ENCODE results near the gene CNTNAP2.
A peak's percentile ranks its signal among the peaks of the same experiment; 100 is the strongest.

The CNTNAP2 gene

DNA sequence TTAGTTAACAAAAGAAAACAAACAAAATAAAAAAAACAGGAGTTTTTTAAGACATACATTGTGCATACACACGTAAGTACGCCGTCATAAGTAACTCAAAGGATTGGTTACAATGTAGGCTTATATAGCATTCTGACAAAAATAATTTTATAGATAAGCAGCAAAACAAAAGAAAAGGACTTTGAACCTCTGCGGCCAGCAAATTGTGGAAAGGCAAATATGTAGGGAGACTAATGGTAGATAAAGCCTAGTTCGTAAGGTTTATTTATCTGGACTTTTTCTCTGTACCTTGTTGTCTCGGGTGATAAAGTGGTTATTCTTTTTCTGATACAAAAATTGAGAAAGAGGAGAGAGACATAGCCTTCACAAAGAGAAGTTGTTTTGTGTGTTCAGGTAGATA lies 891.9 kb downstream of the CNTNAP2 start:
- in situ Hi-C loops (cut with HindIII; ENCODE audit: low sequenced_read_pairs) = no loop called here
- H3K4me3 ChIP-seq (ENCODE audit: low read depth, low read length) = no peak overlapping the region
- no peak for DNase-seq (ENCODE audit: low read depth, low spot score)

DNA sequence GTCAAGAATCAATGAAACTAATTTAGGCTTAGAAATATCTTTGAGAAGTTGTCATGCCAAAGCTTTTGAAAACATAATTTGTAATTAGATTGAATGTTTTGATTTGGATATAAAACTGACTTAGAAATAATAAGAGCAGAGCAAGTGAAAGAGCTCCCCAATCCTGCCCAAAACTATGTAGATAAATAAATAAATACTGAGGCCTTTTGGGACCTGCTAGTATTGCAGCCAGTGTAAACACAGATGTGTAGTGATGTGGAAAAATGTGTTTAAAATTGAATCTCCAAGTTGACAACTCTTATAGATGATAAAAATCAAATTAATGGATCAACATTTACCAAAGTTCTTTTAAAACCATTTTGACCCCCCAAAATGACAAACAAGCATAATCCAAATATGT lies 896.1 kb downstream of the CNTNAP2 start:
- H3K4me3 ChIP-seq (ENCODE audit: low read depth, low read length) = no peak overlapping the region
- TF ChIP-seq, protein P1, sequence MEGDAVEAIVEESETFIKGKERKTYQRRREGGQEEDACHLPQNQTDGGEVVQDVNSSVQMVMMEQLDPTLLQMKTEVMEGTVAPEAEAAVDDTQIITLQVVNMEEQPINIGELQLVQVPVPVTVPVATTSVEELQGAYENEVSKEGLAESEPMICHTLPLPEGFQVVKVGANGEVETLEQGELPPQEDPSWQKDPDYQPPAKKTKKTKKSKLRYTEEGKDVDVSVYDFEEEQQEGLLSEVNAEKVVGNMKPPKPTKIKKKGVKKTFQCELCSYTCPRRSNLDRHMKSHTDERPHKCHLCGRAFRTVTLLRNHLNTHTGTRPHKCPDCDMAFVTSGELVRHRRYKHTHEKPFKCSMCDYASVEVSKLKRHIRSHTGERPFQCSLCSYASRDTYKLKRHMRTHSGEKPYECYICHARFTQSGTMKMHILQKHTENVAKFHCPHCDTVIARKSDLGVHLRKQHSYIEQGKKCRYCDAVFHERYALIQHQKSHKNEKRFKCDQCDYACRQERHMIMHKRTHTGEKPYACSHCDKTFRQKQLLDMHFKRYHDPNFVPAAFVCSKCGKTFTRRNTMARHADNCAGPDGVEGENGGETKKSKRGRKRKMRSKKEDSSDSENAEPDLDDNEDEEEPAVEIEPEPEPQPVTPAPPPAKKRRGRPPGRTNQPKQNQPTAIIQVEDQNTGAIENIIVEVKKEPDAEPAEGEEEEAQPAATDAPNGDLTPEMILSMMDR (IDR thresholded peaks at IDR 0.05; ENCODE audit: low read depth, low read length) = no peak
- in situ Hi-C loops (cut with HindIII; ENCODE audit: low sequenced_read_pairs) = no loop called here
- DNase-seq (ENCODE audit: low read depth, low spot score) = no peak

More for the DNA sequence above, 891.9 kb downstream of the CNTNAP2 start:
- TF ChIP-seq, protein P1 (IDR thresholded peaks at IDR 0.05; ENCODE audit: low read depth, low read length) = no peak

DNA sequence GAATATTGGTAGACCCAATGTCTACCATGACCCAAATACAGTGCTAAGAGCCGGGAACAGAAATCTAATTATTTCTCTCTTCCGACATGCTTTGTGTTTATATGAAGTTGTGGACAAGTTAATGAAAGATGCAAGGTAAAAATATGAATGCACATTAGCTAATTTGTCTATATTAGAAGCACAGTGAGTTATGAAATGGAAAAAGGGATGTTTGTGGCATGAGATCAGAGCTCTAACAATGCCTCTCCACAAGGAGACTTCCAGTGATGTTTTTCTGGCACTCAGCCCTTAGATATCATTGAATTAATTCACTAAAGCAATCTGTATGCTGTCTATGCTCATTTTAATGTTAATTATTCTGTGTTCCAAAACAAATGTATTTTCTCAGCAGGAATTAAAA lies 897.2 kb downstream of the CNTNAP2 start:
- peak; percentile 3 for DNase-seq (ENCODE audit: low read depth, low spot score)
- TF ChIP-seq, protein P1 (IDR thresholded peaks at IDR 0.05; ENCODE audit: low read depth, low read length) = no peak
- in situ Hi-C loops (cut with HindIII; ENCODE audit: low sequenced_read_pairs) = no loop called here
- H3K4me3 ChIP-seq (ENCODE audit: low read depth, low read length) = no peak overlapping the region

DNA sequence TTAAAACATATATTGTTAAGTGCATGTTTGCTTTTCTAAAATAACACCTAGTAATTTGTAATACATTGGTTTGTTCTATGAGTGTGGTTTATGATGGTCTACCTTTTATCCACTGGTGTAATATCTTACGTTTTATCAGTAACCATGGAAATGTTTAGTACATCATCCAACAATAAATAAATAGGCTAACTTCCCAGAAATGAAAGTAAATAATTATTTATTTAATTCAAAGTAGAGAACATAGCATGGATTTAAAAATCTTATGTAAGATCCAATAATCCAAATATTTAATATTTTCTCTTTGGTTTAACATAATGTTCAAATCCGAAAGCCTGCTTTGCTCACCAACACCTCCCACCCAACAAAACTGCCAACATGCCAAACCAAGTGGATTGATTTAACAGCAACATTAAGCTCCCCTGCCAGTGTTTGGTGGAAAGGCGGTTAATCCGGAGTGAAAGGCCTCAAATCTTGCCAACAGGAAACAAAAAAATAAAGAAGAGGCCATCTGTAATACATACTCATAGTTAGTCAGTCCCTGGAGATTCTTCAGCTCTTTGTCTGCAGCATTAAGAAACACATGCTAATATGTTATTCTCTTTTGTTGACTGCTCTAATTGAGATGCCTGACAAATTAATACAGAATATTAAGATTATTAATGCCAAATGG lies 897.8 kb downstream of the CNTNAP2 start:
- in situ Hi-C loops (cut with HindIII; ENCODE audit: low sequenced_read_pairs) = no loop called here
- no peak overlapping the region for H3K4me3 ChIP-seq (ENCODE audit: low read depth, low read length)
- no peak for DNase-seq (ENCODE audit: low read depth, low spot score)
- TF ChIP-seq, protein P1 (IDR thresholded peaks at IDR 0.05; ENCODE audit: low read depth, low read length) = no peak

DNA sequence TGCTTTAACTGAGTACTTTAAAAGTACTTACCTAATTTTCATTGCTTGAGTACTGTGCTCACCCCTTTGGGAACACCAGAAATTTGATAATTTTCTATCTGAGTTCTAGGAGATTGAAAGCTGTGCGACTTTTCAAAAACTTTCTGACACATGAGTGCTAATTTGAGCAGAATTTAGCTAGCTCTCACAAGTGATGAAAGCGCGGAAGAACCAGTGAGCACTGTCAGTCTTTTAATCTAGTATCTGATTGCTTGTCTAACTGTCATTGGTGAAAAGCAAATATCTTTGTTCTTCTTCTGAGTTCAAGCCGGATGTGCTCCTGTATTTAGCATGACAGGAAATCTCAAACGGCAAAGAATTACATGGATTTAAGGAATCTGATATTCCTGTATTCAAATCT lies 899.4 kb downstream of the CNTNAP2 start:
- H3K4me3 ChIP-seq (ENCODE audit: low read depth, low read length) = no peak overlapping the region
- TF ChIP-seq, protein P1 (IDR thresholded peaks at IDR 0.05; ENCODE audit: low read depth, low read length) = no peak
- in situ Hi-C loops (cut with HindIII; ENCODE audit: low sequenced_read_pairs) = no loop called here
- DNase-seq (ENCODE audit: low read depth, low spot score) = no peak

DNA sequence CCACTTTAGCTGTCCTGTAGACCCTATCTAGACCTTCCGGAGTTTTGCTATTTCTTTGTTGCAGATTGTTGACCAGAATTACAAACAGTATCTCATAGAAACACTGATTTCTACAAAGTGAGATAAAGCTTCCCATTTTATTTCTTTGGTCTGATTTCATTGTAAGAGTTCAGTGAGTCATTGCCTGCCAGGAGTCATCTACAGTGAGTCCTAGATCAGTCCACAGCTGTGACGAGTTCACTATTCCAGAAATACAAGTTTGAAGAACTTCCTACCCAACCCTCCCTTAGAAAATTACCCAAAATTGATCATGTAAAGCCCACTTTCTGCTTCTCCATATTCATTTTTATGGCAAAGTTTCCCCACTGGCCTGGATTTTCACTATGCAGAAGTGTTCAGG lies 905.5 kb downstream of the CNTNAP2 start:
- TF ChIP-seq, protein P1 (IDR thresholded peaks at IDR 0.05; ENCODE audit: low read depth, low read length) = no peak
- in situ Hi-C loops (cut with HindIII; ENCODE audit: low sequenced_read_pairs) = no loop called here
- H3K4me3 ChIP-seq (ENCODE audit: low read depth, low read length) = no peak overlapping the region
- no peak for DNase-seq (ENCODE audit: low read depth, low spot score)

Data from astrocyte of the spinal cord (primary cell).